Measurements from ENCODE around the gene PIK3R1.

Gene PIK3R1

DNA sequence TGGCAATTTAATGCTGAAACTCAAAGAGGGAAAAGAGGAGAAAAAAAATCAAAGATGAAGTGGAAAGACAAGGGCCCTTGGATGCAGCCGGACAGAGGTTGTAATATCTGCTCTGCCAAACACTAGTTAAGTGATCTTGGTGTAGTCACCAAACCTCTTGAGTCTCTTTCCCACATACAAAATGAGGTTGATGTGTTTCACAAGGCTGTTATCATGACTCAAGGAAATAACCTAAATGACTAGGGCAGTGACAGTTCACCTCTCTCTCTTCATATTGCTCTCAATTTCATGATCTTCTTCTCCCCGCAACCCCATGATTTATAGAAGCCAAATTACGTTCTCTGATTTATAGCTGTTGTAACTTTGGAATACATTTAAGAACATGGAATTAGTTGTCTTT is 44.9 kb downstream of the PIK3R1 start:
- Mint-ChIP-seq H3K27ac (peak overlapping the region; percentile 80), H3K4me1 (ENCODE audit: low read depth) (peaks cover 88% of the 10 kb centered on the region)

DNA sequence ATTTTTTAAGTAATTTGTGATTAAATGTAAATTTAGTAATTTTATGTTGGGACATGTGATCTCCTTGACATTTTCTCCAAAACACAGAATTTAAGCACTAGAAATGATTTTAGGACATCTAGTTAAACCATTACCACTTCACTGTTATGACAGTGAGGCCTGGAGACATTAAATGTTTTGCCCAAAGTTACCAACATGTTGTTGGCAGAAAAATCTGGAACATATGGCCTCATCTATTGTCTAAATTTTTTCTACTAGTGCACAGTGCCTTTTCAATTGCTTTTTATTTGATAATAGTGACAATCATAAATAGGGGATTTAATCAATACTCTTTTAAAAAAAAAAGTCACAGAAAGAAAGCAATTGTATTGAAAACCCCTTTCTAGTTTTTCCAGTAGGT is 45.6 kb downstream of the PIK3R1 start:
- Mint-ChIP-seq H3K27ac (no peak overlapping the region), H3K4me1 (ENCODE audit: low read depth) (peaks cover 89% of the 10 kb centered on the region), H3K9me3 (ENCODE audit: low read depth) (no peaks in the 10 kb centered on the region), H3K4me3 (no peak overlapping the region), H3K27me3 (no peaks in the 10 kb centered on the region), H3K36me3 (peaks cover 3% of the 10 kb centered on the region)

More for the DNA sequence above, 44.9 kb downstream of the PIK3R1 start:
- Mint-ChIP-seq H3K36me3 (peaks cover 3% of the 10 kb centered on the region), H3K4me3 (no peak overlapping the region), H3K9me3 (ENCODE audit: low read depth) (no peaks in the 10 kb centered on the region), H3K27me3 (no peaks in the 10 kb centered on the region)

DNA sequence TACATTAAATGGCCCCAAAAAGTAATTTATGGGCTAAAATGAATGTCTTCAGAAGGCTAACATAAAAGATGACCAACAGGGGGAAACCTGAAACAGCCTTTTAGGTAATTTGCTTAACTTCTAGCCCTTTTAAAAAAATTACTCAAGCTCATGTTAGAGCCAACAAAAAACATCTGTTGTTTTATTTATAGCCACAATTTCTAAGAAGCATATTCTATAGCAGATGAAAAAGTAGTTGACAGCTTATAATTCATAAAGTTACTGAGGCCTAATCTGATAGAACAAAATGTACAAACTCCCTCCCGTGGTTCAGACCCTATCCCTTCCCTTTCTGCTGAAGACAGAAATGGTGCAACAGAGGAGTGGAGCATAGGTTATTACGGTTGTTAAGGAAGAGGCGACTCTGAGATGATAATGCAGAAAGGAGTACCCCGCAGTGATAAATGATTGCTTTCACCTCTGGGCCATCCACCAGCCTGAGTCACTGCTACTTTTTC is 46.1 kb downstream of the PIK3R1 start:
- H3K4me3 Mint-ChIP-seq, result no peak overlapping the region
- peaks cover 90% of the 10 kb centered on the region for H3K4me1 Mint-ChIP-seq (ENCODE audit: low read depth)
- H3K27ac Mint-ChIP-seq, result peak overlapping the region; percentile 62
- peaks cover 3% of the 10 kb centered on the region for H3K36me3 Mint-ChIP-seq
- no peaks in the 10 kb centered on the region for H3K9me3 Mint-ChIP-seq (ENCODE audit: low read depth)
- no peaks in the 10 kb centered on the region for H3K27me3 Mint-ChIP-seq

DNA sequence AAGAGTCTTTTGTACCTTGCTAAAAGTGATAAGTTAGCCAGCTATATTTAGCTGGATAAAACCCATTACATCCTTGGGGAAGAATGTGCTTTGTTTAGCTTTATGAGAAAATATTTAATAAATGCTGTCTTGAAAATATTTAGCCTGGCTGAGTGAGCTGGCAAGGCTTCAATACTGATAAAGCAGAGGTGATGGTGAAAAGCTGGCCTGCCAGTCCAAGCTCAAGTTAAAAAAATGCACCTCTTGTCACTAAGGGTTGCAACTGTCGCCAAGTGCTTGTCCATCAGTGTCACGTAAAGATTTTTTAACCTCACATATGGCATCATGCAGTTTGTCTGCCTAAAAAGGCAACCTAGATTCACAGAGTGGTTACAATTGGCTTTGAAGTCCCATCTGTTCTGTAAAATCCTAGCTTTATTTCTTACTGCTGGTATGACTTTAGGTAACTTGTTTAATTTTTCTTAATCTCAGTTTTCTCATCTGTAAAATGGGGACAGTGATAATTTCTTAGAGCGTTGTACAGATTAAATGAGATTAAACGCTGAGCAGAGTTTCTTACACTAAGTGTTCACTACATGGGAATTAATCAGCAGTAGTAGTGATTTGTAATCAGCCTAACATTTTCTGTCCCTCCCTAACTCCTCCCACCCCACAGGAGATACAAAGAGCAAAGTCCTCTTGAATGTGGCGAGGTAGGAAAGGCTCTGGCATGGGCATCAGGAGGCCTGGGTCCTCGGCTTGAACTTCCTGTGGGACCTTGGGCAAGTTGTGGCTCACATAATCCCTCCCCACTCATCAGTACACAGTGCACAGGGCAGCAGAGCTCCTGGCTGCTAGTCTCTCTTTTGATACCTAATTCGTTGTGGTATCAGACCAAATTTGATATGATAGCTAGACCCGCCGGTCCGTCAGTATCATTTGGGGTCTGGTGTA is 48.7 kb downstream of the PIK3R1 start:
- H3K4me1 Mint-ChIP-seq (ENCODE audit: low read depth), result peaks cover 88% of the 10 kb centered on the region
- no peaks in the 10 kb centered on the region for H3K9me3 Mint-ChIP-seq (ENCODE audit: low read depth)
- peaks cover 3% of the 10 kb centered on the region for H3K36me3 Mint-ChIP-seq
- H3K27me3 Mint-ChIP-seq, result no peaks in the 10 kb centered on the region
- H3K27ac Mint-ChIP-seq, result no peak overlapping the region
- no peak overlapping the region for H3K4me3 Mint-ChIP-seq

DNA sequence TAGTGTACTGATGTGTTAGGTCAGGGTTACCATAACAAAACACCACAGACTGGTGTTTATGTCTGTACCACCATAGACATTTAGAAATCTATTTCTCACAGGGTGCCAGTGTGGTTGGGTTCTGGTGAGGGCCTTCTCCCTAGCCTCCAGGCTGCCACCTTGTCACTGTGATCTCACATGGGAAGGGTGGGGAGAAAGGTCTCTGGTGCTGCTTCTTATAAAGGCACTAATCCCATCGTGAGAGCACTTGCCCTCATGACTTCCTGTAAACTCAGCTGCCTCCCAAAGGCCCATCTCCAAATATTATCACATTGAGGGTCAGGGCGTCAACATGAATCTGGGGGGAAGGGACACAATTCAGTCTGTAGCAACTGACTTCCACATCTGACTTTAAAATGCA is 49.8 kb downstream of the PIK3R1 start:
- no peak overlapping the region for H3K4me3 Mint-ChIP-seq

DNA sequence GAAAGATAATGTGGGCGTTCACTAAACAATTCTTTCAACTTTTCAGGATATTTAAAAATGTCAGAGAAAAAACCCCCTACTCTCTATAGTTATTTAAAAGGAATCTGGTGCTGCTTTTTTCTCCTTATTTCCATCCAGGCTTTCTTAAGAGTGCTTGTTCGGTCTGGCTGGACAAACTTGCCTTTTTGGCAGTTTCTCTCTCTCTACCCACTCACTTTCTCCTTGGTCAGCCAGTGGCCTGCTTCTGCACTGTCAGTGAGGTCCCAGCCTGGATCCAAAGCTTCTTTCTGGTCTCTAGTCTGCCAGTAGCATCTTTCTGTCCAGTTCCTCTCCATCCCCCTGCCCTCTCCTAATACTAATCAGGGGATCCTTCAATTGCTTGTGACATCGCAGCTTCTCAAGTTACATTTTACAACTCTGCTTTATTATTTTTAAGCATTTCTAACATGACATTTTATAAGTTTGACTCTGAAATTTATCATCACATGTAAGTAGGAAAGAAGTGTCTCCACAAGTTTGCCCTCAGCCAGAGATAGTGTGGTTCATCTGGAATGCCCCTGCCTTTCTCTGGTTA is 50.4 kb downstream of the PIK3R1 start:
- no peaks in the 10 kb centered on the region for H3K9me3 Mint-ChIP-seq (ENCODE audit: low read depth)
- H3K27me3 Mint-ChIP-seq, result no peaks in the 10 kb centered on the region
- no peaks in the 10 kb centered on the region for H3K36me3 Mint-ChIP-seq
- H3K4me3 Mint-ChIP-seq, result no peak overlapping the region
- H3K27ac Mint-ChIP-seq, result peak overlapping the region; percentile 84
- H3K4me1 Mint-ChIP-seq (ENCODE audit: low read depth), result peaks cover 88% of the 10 kb centered on the region

More for the DNA sequence above, 49.8 kb downstream of the PIK3R1 start:
- Mint-ChIP-seq H3K4me1 (ENCODE audit: low read depth) (peaks cover 88% of the 10 kb centered on the region), H3K27me3 (no peaks in the 10 kb centered on the region), H3K9me3 (ENCODE audit: low read depth) (no peaks in the 10 kb centered on the region), H3K27ac (peak overlapping the region; percentile 84), H3K36me3 (no peaks in the 10 kb centered on the region)

DNA sequence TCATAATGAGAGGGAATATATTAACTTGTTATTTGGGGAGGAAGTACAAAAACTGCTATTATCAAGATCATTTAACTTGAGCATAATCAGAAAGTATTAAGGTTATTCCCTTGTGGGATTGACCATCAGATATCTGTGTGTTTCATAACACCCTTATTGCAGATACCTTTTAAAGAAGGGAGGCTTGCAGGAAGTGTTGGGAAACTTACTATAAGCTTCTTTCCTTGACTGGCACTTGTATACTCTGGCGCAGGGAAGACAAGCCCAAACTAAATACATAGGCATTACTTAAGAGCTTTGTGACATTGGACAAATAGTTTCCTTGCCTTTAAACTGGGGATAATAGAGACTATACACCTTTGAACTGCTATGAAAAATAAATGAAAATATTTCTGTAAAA is 50.9 kb downstream of the PIK3R1 start:
- no peaks in the 10 kb centered on the region for H3K36me3 Mint-ChIP-seq
- peak overlapping the region; percentile 84 for H3K27ac Mint-ChIP-seq
- no peaks in the 10 kb centered on the region for H3K27me3 Mint-ChIP-seq
- H3K4me3 Mint-ChIP-seq, result no peak overlapping the region
- H3K4me1 Mint-ChIP-seq (ENCODE audit: low read depth), result peaks cover 89% of the 10 kb centered on the region
- H3K9me3 Mint-ChIP-seq (ENCODE audit: low read depth), result no peaks in the 10 kb centered on the region

DNA sequence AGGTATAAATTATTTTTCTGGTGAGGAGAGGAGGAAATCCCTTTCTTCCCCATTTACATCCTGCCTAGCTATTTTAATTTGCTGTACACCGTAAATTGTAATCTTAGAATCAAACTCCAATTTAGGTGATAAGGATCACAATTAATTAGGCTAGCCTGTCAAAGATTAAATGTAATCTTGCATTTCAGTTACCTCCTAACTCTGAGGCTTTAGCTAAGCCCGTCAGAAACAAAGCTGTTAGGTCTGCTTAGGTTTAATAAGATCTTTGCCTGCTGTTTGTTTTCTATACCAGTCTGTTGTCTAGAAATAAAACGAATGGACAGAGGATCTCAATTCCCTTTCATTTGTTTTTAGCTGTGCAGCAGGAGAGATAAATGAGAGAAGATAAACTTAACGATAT is 51.5 kb downstream of the PIK3R1 start:
- Mint-ChIP-seq H3K4me3 (no peak overlapping the region), H3K9me3 (ENCODE audit: low read depth) (no peaks in the 10 kb centered on the region), H3K27me3 (no peaks in the 10 kb centered on the region), H3K4me1 (ENCODE audit: low read depth) (peaks cover 85% of the 10 kb centered on the region), H3K36me3 (no peaks in the 10 kb centered on the region), H3K27ac (peak overlapping the region; percentile 84)

DNA sequence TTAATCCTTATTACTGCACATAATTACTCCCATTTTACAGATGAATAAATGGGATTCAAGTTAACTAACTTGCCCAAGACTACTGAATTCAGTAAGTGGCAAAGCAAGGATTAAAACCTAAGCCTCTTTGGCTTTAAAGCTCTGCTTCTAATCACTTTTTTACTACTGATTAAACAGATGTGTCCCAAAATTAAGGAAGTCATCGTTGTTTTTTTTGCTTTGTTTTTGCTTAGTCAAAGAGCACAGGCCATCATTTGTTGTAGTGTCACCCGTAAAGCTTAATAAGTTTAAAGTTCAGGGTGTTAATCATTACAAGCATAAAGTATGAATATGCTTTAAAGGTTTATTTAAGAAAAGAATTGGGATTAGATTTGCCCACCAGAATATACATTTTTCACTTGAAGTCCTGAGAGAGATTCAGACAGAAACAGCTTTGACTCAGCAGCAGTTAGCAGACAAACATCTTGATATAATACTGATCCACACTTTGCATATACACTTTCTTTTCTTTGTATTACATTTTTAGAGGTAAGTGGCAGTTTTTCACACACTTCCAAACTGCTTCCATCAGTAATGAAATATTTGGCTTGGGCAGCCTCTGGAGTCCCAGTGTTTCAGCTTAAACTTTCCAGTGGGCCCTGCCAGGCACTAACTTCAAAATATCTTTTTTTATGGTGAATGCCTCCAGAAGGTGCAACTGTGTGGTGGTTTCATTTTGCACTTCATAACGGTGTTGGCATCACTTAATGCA is 52.7 kb downstream of the PIK3R1 start:
- H3K36me3 Mint-ChIP-seq, result no peaks in the 10 kb centered on the region
- H3K4me3 Mint-ChIP-seq, result peak overlapping the region; percentile 33
- no peaks in the 10 kb centered on the region for H3K9me3 Mint-ChIP-seq (ENCODE audit: low read depth)
- H3K27me3 Mint-ChIP-seq, result no peaks in the 10 kb centered on the region
- H3K27ac Mint-ChIP-seq, result peak overlapping the region; percentile 3
- H3K4me1 Mint-ChIP-seq (ENCODE audit: low read depth), result peaks cover 86% of the 10 kb centered on the region

DNA sequence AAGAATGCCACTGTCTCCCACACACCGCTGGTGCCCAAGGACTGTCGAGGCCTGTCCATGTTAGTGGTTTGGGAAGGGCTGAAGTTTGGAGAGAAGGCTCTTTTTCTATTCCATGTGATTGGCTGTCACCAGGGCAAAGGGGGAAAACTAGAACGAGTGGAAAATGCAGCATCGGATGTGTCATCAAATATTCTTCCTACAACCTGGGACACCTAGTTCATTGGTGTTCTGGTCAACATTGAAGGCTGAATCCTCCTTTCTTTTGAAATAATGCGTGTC is 53.2 kb downstream of the PIK3R1 start:
- no peaks in the 10 kb centered on the region for H3K36me3 Mint-ChIP-seq
- peak overlapping the region; percentile 3 for H3K27ac Mint-ChIP-seq
- H3K4me3 Mint-ChIP-seq, result peak overlapping the region; percentile 33
- H3K27me3 Mint-ChIP-seq, result no peaks in the 10 kb centered on the region
- H3K4me1 Mint-ChIP-seq (ENCODE audit: low read depth), result peaks cover 85% of the 10 kb centered on the region
- H3K9me3 Mint-ChIP-seq (ENCODE audit: low read depth), result no peaks in the 10 kb centered on the region

DNA sequence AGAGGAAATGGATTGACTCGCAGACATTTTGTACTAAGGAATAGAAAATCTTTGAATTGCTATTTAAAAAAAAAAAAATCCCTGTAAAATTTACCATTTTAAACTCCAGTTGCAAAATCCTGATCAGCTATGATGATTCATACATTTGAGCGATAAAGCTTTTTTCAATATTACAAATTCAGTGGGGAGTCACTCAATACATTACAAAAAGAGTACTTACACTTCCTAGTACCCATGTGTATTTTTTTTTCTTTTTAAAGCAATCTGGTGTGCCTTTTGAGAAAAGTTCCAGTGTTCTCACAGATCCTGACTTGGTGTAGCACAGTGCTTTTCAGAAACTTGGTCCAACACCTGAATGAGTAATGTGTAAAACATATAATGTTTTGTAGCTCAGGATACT is 54.3 kb downstream of the PIK3R1 start:
- Mint-ChIP-seq H3K4me3 (no peak overlapping the region), H3K27ac (no peak overlapping the region), H3K9me3 (ENCODE audit: low read depth) (no peaks in the 10 kb centered on the region), H3K4me1 (ENCODE audit: low read depth) (peaks cover 83% of the 10 kb centered on the region), H3K36me3 (no peaks in the 10 kb centered on the region), H3K27me3 (no peaks in the 10 kb centered on the region)

DNA sequence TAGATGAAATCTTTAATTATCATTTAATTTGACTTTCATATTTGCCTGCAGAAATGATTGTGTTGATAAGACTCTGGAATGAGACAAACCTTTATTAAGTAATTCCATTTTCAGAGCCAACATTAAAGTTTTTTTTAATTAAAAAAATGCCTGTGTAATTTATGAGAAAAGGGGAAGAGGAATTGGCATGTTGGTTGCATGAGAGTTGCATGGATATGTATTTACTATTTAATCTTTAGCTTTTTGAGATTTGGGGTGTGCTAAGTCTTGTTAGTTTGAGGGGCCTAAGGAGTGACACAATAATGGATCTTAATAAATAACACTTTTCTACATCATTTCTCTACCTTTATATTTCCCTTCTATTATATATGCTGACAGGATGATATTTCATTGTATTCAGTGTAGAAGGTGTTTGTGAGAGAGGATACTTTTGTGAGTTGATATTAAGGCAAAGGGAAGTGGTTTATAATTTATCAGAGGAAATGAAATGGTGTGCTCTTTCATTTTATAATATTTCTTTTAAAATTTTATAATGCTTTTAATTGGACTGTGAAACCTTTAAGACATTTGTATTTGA is 54.9 kb downstream of the PIK3R1 start:
- Mint-ChIP-seq H3K4me1 (ENCODE audit: low read depth) (peaks cover 83% of the 10 kb centered on the region), H3K4me3 (peak overlapping the region; percentile 9), H3K27me3 (no peaks in the 10 kb centered on the region), H3K36me3 (no peaks in the 10 kb centered on the region), H3K27ac (peak overlapping the region; percentile 51), H3K9me3 (ENCODE audit: low read depth) (no peaks in the 10 kb centered on the region)

DNA sequence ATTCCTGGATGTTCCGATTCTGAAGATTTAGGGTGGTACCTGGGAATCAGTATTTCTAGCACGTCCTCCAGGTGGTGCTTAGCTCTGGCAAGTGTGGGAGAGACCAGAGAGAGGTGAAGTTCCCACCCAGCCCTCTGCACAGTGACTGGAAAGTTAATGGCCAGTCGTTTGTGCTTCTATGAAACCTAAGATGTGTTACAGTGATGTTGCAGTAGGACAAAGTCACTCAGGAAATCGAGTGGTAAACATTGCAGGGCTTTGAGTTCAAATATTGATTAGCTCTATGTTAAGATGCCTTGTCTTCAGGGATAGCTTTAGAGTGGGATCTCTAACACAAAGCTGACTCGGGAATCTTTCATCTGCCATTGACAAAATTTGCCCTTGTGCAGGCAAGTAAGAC is 55.6 kb downstream of the PIK3R1 start:
- H3K9me3 Mint-ChIP-seq (ENCODE audit: low read depth), result no peaks in the 10 kb centered on the region
- H3K4me1 Mint-ChIP-seq (ENCODE audit: low read depth), result peaks cover 82% of the 10 kb centered on the region
- no peak overlapping the region for H3K27ac Mint-ChIP-seq
- no peak overlapping the region for H3K4me3 Mint-ChIP-seq
- no peaks in the 10 kb centered on the region for H3K36me3 Mint-ChIP-seq
- no peaks in the 10 kb centered on the region for H3K27me3 Mint-ChIP-seq

DNA sequence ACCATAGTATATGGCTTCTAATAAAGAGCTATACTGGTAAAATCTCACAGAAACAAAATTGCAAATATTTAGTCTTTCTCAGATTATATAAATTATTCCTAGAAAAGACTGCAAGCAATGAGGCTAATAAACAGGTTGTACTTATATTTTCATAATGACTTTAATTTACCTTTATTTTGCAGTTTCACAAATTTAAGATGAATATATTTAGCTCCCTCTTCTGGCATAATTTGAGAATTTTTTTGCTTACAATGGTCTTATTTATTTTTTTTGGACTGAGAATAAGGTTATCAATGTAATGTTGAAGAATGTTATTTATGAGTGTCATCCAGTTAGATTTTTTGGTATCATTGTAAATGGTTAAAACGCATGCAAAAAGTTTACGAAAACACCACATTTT is 56.7 kb downstream of the PIK3R1 start:
- H3K27ac Mint-ChIP-seq, result peak overlapping the region; percentile 3
- peaks cover 5% of the 10 kb centered on the region for H3K36me3 Mint-ChIP-seq
- no peaks in the 10 kb centered on the region for H3K9me3 Mint-ChIP-seq (ENCODE audit: low read depth)
- peaks cover 73% of the 10 kb centered on the region for H3K4me1 Mint-ChIP-seq (ENCODE audit: low read depth)
- no peaks in the 10 kb centered on the region for H3K27me3 Mint-ChIP-seq
- no peak overlapping the region for H3K4me3 Mint-ChIP-seq

All from activated naive CD8-positive, alpha-beta T cell (primary cell).